ENCODE data around the gene ERBIN. TPM values are rescaled to one million over a fixed set of nuclear protein-coding genes. Genes with fewer than 3 reads are reported as not detected.

ERBIN gene
- total RNA-seq, 1 experiment from 2014 or later, result 38.9 TPM

DNA sequence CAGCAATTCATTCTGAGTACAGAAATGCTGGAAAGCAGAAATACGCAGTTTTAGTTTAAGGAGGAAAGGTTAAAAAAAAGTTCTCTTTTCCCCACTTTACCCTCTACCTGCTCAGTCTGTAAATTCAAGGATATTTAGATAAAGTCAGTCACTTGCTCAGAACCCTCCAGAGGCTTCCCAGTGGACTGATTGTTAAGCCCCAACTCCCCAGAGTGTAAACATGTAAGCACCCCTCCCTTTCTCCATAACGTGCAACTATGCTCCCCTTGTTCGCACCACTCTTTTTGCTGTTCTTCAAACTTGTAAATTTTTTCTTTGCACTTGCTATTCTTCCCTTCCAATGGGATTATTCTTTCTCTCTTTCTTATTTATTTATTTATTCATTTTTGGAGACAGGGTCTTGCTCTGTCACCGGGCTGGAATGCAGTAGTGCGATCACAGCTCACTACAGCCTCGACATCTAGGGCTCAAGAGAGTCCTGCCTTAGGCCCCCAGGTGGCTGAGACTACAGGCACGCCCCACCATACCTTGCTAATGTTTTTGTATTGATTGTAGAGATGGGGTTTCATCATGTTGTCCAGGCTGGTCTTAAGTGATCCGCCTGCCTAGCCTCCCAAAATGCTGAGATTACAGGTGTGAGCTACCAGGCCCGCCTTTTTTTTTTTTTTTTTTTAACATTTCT is 32.5 kb upstream of the ERBIN start:
- no peak overlapping the region for H3K9ac ChIP-seq (ENCODE audit: low read length)
- H3F3A ChIP-seq (ENCODE audit: low read length, unreplicated experiment), result no peaks in the 10 kb centered on the region
- ChIA-PET POLR2A (ENCODE audit: unreplicated experiment) (no interaction called here), CTCF (no interaction called here)
- H4K20me1 ChIP-seq (ENCODE audit: low read length), result no peaks in the 10 kb centered on the region
- DNase-seq (no peak), ATAC-seq (no peak)
- H3K9me3 ChIP-seq (ENCODE audit: low read length), result no peaks in the 10 kb centered on the region
- TF ChIP-seq EZH2phosphoT487 (IDR thresholded peaks at IDR 0.05; ENCODE audit: borderline replicate concordance, low read length) (no peak), EZH2 (IDR thresholded peaks at IDR 0.05; ENCODE audit: low read length, unreplicated experiment) (no peak)
- TF ChIP-seq, protein P1, sequence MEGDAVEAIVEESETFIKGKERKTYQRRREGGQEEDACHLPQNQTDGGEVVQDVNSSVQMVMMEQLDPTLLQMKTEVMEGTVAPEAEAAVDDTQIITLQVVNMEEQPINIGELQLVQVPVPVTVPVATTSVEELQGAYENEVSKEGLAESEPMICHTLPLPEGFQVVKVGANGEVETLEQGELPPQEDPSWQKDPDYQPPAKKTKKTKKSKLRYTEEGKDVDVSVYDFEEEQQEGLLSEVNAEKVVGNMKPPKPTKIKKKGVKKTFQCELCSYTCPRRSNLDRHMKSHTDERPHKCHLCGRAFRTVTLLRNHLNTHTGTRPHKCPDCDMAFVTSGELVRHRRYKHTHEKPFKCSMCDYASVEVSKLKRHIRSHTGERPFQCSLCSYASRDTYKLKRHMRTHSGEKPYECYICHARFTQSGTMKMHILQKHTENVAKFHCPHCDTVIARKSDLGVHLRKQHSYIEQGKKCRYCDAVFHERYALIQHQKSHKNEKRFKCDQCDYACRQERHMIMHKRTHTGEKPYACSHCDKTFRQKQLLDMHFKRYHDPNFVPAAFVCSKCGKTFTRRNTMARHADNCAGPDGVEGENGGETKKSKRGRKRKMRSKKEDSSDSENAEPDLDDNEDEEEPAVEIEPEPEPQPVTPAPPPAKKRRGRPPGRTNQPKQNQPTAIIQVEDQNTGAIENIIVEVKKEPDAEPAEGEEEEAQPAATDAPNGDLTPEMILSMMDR (conservative IDR thresholded peaks at IDR 0.05; ENCODE audit: low read depth, low read length), result no peak
- H3K27ac ChIP-seq (ENCODE audit: low read length), result no peak overlapping the region
- H3K79me2 ChIP-seq (ENCODE audit: low read length), result no peaks in the 10 kb centered on the region
- no peaks in the 10 kb centered on the region for H3K36me3 ChIP-seq (ENCODE audit: low read depth, low read length)
- intact Hi-C loops (cut with micrococcal nuclease), result no loop called here
- H2AFZ ChIP-seq (ENCODE audit: low read length), result no peak overlapping the region
- H3K4me3 ChIP-seq (ENCODE audit: low read length), result no peak overlapping the region
- no peaks in the 10 kb centered on the region for H3K9me2 ChIP-seq (replicated peaks; ENCODE audit: low read length)
- no peaks in the 10 kb centered on the region for H3K27me3 ChIP-seq (ENCODE audit: low read length)
- no peak overlapping the region for H3K4me2 ChIP-seq (ENCODE audit: low read length)
- no TSS peak for BruUV-seq (replicated peaks)
- no peaks in the 10 kb centered on the region for H3K4me1 ChIP-seq (ENCODE audit: insufficient read depth, low read length)

DNA sequence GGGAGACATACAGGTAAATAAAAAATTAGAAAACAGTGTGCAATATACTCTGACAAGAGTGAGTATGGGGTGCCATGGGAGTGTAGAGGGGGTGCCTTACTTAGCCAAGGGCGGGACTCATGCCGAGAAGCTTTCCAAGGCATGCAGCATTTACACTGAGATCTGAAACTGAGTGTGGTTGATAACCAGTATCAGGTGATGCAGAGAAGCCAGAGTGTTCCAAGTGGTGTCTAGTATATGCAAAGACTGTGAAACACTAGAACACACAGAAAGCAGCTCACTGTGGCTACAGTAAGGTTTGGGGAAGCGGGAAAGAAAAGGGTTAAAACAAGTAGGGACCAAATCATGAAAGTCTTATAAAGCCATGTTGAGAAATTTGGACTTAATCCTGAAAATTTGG is 30.5 kb upstream of the ERBIN start:
- no peaks in the 10 kb centered on the region for H4K20me1 ChIP-seq (ENCODE audit: low read length)
- POLR2A ChIA-PET (ENCODE audit: unreplicated experiment), result no interaction called here
- H3F3A ChIP-seq (ENCODE audit: low read length, unreplicated experiment), result no peaks in the 10 kb centered on the region
- no peaks in the 10 kb centered on the region for H3K79me2 ChIP-seq (ENCODE audit: low read length)
- no peak overlapping the region for H3K4me2 ChIP-seq (ENCODE audit: low read length)
- no peaks in the 10 kb centered on the region for H3K4me1 ChIP-seq (ENCODE audit: insufficient read depth, low read length)
- intact Hi-C loops (cut with micrococcal nuclease), result no loop called here
- no peak overlapping the region for H3K9ac ChIP-seq (ENCODE audit: low read length)
- no peak overlapping the region for H3K27ac ChIP-seq (ENCODE audit: low read length)
- H3K36me3 ChIP-seq (ENCODE audit: low read depth, low read length), result no peaks in the 10 kb centered on the region
- CTCF ChIA-PET, result no interaction called here
- no peak overlapping the region for H2AFZ ChIP-seq (ENCODE audit: low read length)
- no peak for DNase-seq
- H3K4me3 ChIP-seq (ENCODE audit: low read length), result no peak overlapping the region
- H3K9me3 ChIP-seq (ENCODE audit: low read length), result no peaks in the 10 kb centered on the region
- ATAC-seq, result no peak
- BruUV-seq (replicated peaks), result no TSS peak
- TF ChIP-seq EZH2 (IDR thresholded peaks at IDR 0.05; ENCODE audit: low read length, unreplicated experiment), result no peak
- no peak for TF ChIP-seq EZH2phosphoT487 (IDR thresholded peaks at IDR 0.05; ENCODE audit: borderline replicate concordance, low read length)
- TF ChIP-seq, protein P1 (conservative IDR thresholded peaks at IDR 0.05; ENCODE audit: low read depth, low read length), result no peak
- no peaks in the 10 kb centered on the region for H3K9me2 ChIP-seq (replicated peaks; ENCODE audit: low read length)
- H3K27me3 ChIP-seq (ENCODE audit: low read length), result no peaks in the 10 kb centered on the region

DNA sequence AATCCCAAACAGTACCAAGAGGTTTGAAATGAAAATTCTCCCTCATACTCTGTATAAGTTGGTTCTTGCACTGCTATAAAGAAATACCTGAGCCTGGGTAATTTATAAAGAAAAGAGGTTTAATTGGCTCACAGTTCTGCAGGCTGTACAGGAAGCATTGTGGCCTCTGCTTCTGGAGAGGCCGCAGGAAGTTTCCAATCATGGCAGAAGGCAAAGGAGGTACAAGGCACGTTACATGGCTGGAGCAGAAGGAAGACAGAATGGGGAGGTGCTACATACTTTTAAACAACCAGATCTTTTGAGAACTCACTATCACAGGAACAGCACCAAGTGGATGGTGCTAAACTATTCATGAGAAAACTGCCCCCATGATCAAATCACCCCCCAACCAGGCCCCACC is 25.6 kb upstream of the ERBIN start:
- H3K4me3 ChIP-seq (ENCODE audit: low read length), result no peak overlapping the region
- H4K20me1 ChIP-seq (ENCODE audit: low read length), result no peaks in the 10 kb centered on the region
- H3K9ac ChIP-seq (ENCODE audit: low read length), result no peak overlapping the region
- H2AFZ ChIP-seq (ENCODE audit: low read length), result no peak overlapping the region
- H3K4me1 ChIP-seq (ENCODE audit: insufficient read depth, low read length), result no peaks in the 10 kb centered on the region
- BruUV-seq (replicated peaks), result no TSS peak
- no peaks in the 10 kb centered on the region for H3K9me3 ChIP-seq (ENCODE audit: low read length)
- H3K9me2 ChIP-seq (replicated peaks; ENCODE audit: low read length), result no peaks in the 10 kb centered on the region
- ATAC-seq (no peak), DNase-seq (no peak)
- TF ChIP-seq, protein P1 (conservative IDR thresholded peaks at IDR 0.05; ENCODE audit: low read depth, low read length), result no peak
- TF ChIP-seq EZH2phosphoT487 (IDR thresholded peaks at IDR 0.05; ENCODE audit: borderline replicate concordance, low read length) (no peak), EZH2 (IDR thresholded peaks at IDR 0.05; ENCODE audit: low read length, unreplicated experiment) (no peak)
- H3K27me3 ChIP-seq (ENCODE audit: low read length), result no peaks in the 10 kb centered on the region
- no peak overlapping the region for H3K4me2 ChIP-seq (ENCODE audit: low read length)
- intact Hi-C loops (cut with micrococcal nuclease), result no loop called here
- no peaks in the 10 kb centered on the region for H3F3A ChIP-seq (ENCODE audit: low read length, unreplicated experiment)
- ChIA-PET CTCF (no interaction called here), POLR2A (ENCODE audit: unreplicated experiment) (no interaction called here)
- H3K79me2 ChIP-seq (ENCODE audit: low read length), result no peaks in the 10 kb centered on the region
- H3K36me3 ChIP-seq (ENCODE audit: low read depth, low read length), result no peaks in the 10 kb centered on the region
- H3K27ac ChIP-seq (ENCODE audit: low read length), result no peak overlapping the region

Data from PC-3 (cell line).